GM18519 (cell line): ENCODE data around the gene STAP2.
"Not testable (repeated sequence)": the region's sequence is repeated elsewhere in the genome, so short reads cannot be mapped to it uniquely, and the experiment has no call there.

Experiments used
- ATAC-seq: cut with Tn5 transposase; IDR thresholded peaks from one replicate; pipeline ENCODE4 v1.9.1; 2021; ENCODE audit warnings: mild to moderate bottlenecking, moderate library complexity; ENCODE audit not compliant: unreplicated experiment, low FRiP score

Gene STAP2

DNA sequence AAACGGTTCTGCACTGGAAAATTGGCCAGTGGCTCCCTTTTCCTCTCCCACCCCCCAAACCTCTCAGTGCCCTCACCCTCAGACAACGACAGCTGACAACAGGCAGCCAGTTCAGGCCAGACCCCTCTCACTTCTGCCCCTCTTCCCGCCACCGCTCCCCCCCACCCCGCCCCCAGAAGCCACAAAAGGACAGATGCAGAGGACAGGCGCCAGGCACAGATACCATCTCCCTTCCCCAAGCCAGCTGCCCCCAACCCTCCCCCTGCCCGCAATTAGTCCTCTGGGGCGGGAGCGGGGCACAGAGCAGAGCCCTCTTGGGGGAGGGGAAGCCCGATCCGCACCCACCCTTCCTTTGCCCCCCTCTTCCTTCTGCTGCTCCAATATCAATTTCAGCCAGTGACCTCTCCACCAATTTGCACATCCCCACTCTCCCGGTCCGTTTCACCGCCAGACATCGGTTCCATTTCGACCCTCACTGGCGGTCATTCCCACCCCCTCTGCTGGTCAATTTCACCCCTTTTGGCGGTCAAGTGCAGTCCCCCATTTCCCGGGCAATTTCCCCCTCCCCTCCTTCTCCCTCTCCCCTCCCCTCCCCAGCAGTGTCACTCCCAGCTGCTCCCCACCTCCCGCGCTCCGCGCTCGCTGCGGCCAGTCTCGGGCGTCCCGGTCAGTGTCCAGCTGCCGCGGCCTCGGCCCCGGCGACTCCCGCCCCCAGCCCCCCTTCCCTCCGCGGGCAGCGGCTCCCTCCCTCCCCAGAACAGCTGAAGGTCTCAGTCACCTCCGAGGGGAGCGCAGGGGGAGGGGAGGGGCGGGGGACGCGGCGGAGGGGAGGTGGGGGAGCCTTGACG, 60.0 kb downstream of the STAP2 start, which contains the start of gene SHD:
SHD (plus strand) TSS at position 848 of the 848 bp plus-strand sequence. CDS start 798 bp downstream, outside the sequence.
- ATAC-seq = no peak

DNA sequence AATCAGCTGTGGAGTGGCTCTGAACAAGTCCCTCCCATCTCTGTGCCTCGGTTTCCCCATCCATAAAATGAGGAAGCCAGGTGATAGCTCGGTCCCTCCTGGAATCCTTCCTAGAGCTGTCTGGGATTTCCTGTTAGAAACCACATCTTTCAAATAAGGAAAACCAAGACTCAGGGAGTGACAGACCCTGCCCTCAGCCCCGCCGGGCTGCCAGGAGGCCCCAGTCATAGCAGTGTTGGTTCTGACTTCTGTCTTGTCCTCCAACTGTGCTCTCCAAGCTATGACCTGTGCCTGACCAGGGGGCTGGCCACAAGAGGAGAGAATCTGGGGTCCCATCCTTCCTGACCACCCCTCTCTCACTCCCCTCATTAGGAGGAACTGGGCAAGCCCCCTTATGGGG, 60.6 kb downstream of the STAP2 start:
- ATAC-seq = no peak

DNA sequence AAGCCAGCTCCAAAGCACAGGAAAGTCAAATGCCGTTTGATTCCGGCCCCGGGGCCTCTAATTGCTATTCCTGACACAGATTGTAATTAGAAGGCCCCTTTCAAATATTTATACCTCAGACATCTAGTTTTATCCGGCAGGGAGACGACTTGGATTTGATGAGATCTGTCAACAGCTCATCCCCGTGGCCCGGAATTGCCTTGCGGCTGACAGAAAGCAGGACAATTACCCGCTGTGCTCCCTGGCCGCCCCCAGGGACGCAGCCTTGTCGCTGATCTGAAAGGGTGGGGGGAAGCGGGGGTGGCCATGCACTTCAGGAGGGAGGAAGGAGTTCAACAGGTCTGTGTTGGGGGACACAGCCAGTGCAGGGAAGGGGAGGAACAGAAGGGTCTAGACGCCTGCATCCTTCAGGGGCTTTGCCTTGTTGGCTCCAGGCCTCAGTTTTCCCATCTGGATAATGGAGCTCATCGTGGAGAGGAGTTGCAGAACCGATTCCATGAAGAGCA, 61.4 kb downstream of the STAP2 start:
- ATAC-seq = no peak

DNA sequence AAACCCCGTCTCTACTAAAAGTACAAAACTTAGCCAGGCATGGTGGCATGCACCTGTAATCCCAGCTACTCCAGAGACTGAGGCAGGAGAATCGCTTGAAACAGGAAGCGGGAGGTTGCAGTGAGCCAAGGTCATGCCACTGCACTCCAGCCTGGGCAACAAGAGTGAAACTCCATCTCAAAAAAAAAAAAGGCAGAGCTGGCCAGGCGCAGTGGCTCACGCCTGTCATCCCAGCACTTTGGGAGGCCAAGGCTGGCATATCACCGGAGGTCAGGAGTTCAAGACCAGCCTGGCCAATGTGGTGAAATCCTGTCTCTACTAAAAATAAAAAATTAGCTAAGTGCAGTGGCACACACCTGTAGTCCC, 64.3 kb downstream of the STAP2 start:
- ATAC-seq = not testable (repeated sequence)
